GM19193 (cell line): ENCODE measurements around the gene KRTAP10-7.
"Not testable (repeated sequence)": the region's sequence is repeated elsewhere in the genome, so short reads cannot be mapped to it uniquely, and the experiment has no call there.

Experiments
- POLR2A ChIP-seq: IDR thresholded peaks from 4 replicates; pipeline ENCODE4 v1.6.1; 2011; ENCODE audit not compliant: insufficient read depth, insufficient read length; ENCODE audit errors: extremely low read depth

Gene KRTAP10-7, protein sequence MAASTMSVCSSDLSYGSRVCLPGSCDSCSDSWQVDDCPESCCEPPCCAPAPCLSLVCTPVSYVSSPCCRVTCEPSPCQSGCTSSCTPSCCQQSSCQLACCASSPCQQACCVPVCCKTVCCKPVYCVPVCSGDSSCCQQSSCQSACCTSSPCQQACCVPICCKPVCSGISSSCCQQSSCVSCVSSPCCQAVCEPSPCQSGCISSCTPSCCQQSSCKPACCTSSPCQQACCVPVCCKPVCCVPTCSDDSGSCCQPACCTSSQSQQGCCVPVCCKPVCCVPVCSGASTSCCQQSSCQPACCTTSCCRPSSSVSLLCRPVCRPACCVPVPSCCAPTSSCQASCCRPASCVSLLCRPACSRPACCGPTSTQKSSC

DNA sequence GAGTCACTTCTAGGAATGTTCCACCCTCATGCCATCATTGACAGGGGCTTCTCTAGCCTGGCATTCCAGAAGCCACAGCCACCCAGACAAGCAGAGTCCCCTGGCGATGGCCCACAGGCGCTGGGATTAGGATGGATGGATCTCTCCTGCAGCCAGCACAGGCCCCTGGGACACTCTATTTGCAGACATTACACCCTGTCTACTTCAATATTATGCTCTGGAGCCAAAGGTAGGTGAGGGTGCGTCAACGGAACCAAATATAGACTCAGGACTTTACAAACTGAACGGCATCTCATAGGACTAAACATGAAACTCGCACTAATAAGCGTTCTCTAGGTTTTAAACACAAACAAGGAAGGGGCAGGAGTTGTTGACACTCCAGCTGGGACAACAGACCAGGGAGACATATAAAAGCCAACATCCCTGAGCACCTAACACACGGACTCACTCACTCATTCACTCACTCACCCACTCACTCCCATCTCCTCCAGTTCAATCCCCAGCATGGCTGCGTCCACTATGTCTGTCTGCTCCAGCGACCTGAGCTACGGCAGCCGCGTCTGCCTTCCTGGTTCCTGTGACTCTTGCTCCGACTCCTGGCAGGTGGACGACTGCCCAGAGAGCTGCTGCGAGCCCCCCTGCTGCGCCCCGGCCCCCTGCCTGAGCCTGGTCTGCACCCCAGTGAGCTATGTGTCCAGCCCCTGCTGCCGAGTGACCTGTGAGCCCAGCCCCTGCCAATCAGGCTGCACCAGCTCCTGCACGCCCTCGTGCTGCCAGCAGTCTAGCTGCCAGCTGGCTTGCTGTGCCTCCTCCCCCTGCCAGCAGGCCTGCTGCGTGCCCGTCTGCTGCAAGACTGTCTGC lies at the start of gene KRTAP10-7:
KRTAP10-7 (plus strand) TSS at position 480 of the 861 bp plus-strand sequence; CDS start at position 505, 25 bp downstream.
- TF ChIP-seq POLR2A: not testable (repeated sequence)

DNA sequence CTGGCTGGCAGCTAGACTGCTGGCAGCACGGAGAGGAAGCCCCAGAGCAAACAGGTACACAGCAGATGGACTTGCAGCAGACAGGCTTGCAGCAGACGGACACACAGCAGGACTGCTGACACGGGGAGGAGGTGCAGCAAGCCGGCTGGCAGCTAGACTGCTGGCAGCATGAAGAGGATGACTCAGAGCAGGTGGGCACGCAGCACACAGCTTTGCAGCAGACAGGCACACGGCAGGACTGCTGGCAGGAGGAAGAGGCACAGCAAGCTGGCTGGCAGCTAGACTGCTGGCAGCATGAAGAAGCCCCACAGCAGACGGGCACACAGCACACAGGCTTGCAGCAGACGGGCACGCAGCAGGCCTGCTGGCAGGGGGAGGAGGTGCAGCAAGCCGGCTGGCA lies 49.6 kb upstream of the KRTAP10-7 start:
- no peak for TF ChIP-seq POLR2A

DNA sequence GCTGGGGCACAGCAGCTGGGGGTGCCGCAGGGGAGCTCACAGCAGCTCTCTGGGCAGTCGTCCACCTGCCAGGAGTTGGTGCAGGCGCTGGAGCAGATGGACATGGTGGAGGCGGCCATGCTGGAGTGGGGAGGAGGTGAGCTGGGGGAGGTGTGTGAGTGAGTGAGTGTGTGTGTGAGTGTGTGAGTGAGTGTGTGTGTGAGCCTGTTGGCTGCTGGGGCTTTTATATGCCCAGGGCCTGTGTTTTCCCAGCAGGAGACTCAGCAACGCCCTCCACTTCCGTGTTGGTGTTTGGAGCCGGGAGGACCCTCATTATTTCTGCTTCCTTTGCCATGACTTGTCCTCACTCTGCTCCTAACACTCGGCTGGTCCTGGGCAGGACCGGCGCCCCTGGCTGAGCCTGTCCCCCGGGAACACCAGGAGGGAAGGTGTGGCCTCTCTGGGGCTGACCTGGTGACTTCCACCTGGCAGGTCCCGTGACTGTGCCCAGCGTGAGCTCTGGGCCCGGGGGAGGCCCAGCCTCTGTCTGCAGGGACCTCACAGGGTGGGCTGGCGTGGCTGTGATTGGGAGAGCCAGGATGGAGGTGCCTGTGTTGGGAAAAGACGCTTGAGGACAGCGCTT lies 48.9 kb upstream of the KRTAP10-7 start, which contains the start of gene KRTAP10-2:
KRTAP10-2 (minus strand) TSS at position 166 of the 622 bp plus-strand sequence; CDS start at position 119, 47 bp downstream.
- no peak for TF ChIP-seq POLR2A

DNA sequence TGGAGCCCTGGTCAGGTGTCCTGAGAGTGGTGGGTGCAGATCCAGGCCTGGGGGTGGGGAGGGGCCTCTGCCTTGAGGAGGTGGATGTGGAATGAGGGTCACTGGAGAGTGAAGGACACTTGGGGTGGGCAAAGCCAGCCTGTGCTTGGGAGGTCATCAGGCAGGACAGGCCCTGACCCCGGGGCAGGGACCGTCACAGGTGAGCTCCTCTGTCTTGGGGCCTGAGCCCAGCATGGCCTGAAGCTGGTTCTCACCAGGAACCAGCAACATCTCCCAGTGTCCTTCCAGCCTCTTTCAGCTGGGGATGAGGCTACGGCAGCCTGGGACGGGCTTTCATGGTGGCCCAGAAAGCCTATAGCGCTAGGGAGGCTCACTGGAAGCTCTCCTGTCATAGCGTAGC lies 48.3 kb upstream of the KRTAP10-7 start:
- TF ChIP-seq POLR2A: no peak

DNA sequence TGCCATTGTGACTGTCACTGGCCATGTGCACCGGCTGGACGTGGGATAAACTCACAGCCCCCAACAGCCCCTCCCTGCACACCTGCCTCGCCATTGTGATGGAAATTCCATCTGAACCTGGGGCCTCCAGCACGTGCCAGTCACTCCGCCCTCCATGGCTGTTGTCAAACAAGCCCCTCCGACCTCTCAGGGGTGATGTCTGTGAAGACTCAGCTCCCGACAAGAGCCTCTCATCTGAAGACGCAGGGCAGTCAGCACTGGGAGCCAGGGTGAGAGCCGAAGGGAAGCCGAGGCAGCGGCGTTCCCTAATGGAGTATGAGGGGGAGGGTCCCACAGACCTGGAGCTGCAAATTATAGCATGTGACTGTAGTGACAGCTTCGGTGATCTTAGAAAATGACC lies 47.7 kb upstream of the KRTAP10-7 start:
- no peak for TF ChIP-seq POLR2A

DNA sequence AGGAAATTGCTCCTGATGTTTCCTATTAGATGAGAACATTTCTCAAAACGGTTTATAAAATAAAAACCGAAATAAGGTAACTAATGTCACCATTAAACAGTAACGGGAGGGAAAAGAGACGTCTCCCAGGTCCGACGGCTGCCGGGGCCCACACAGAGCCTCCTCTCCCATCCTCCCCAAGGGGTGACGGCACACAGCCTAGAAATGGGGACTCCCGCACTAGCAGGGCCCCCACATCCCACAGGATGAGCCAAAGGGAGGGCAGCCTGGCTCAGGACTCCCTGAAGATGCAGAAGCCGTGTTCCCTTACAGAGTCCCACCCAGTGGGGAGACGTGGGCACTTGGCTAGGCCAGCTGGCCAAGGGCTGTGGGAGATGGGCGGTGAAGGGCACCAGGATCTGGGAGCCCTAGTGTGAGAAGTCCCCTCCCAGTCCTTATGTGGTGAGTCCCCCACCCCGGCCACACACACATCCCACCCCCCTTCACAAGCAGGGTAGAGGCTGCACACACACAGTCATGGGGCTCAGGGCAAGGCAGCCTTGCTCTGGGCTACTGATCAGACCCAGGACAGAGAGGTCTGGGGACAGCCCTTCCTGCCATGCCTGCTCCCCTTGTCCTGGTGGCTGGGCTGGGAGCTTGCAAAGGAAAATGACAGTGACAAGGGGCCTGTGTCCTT lies 45.1 kb upstream of the KRTAP10-7 start:
- TF ChIP-seq POLR2A: no peak

DNA sequence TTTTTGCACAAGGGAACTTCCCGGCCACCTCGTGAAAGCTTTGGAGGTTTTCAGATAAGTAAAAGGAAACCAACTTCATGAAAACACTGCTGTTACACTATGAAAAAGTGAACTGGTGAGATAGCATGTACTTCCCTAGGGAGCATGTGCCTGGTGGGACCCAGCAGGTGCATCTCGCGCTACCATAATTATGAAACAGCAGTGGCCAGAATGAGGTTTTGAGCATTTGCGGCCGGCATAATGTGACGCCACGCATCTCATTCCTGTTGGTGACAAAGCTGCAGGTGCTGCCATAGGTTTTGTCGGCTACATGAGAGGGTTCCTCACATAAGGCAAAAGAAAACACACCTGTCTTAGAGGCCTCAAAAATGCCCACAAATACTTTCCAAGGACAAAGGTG lies 43.5 kb upstream of the KRTAP10-7 start:
- no peak for TF ChIP-seq POLR2A

DNA sequence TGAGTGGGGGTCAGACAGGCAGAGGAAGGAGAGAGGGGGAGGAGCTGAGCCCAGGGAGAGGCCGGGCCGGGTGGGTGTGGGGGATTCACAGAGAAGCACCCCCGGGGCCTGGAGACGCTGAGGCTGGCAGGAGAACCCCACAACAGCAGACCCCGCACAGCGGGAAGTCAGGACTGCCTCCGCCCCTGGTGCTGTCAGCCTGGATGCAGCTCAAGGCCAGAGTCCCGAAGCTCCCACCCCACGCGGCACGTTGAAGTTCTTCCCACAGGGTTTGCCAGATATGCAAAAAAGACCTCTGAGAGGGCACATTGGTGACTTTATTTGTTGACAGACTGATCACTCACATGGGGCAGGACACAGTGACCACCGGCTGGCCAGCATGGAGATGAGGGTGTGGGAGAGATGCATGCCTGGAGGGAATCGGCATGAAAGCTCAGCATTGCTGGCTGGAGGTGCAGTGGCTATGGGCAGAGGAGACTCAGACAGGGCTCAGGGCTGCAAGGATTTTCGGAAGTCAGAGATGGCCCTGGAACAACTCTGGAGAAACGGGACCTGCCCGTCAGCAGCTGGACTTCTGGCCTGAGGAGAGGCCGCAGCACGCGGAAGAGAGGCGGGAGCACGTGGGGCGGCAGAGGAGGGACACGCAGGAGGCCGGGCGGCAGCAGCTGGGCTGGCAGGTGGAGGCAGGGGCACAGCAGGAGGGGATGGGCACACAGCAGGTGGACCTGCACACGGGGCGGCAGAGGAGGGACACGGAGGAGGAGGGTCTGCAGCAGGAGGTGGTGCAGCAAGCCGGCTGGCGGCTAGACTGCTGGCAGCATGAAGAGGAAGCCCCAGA lies 42.7 kb upstream of the KRTAP10-7 start:
- no peak for TF ChIP-seq POLR2A

DNA sequence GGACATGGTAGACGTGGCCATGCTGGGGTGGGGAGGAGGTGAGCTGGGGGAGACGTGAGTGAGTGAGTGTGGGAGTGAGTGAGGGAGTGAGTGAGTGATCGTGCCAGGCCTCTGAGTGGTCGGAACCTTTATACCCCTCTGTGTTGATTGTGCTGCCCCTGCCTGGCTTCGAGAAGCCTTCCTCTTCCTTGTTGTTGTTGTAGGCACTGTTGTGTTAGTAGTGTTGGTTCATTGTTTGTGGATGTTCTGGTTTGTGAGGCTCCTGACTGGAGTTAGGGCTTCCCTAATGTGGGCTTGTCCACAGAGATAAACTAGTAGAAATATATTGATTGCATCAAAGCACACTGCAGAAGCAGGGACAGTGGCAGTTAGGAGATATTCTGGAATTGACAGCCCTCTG lies 41.7 kb upstream of the KRTAP10-7 start, which contains the start of gene KRTAP10-3:
KRTAP10-3 (minus strand) TSS at position 101 of the 400 bp plus-strand sequence; CDS start at position 21, 80 bp downstream.
- no peak for TF ChIP-seq POLR2A

DNA sequence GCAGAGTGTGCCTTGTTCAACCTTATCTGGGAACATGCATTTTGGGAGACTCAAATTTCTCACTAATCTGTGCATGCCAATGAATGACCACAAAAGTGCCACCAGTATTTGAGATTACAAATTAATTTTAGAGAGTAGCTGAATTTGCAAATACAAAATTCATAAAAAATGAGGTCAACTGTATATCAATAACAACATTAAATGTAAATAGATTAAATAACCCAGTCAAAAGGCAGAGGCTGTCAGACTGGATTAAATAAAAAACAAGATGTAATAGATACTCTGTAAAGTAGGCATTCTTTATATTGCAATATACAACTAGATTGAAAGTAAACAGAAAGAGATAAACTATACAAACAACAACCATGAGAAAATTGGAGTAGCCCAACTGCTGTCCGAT lies 36.3 kb upstream of the KRTAP10-7 start:
- no peak for TF ChIP-seq POLR2A

DNA sequence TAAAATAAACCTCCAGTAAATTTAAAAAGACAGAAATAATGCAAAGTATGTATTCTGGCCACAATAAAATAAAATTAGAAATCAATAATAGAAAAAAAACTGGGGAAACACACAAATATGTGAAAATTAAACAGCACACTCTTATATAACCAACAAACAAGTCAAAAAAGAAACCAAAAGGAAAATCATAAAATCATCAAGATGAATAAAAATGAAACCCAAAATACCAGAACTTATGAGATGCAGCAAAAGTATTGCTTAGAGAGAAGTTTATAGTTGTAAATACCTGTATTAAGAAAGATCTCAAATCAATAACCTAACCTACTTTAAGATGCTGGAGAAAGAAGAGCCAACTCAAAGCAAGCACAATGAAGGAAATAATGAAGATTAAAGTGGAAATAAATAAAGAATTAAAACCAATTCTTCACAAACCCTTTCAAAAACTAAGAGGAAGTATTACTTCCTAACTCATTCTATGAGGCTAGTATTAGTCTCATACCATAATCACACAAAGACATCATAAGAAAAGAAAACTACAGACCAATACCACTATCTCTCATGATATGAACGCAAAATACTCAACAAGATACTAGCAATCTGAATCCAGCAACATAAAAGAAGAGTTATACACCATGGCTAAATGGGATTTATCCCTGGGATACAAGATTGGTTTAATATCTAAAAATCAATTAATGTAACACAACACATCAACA lies 35.4 kb upstream of the KRTAP10-7 start:
- no peak for TF ChIP-seq POLR2A

DNA sequence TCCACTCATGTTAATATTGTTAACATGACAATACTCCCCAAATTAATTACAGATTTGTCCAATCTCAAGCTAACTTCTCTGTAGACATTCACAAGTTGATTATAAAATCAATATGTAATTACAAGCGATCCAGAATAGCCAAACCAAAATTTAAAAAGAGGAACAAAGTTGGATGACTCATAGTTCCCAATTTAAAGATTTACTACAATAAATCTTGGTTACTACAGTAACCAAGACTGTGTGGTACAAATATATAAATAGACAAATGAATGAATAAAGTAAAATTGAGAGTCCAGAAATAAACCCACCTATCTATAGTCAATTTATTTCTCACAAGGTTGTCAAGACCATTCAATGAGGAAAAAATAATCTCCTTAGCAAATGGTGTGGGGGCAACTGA lies 34.0 kb upstream of the KRTAP10-7 start:
- no peak for TF ChIP-seq POLR2A
